G401 (cell line): ENCODE results near the gene EPX. TPM values are rescaled to one million over a fixed set of nuclear protein-coding genes. Genes with fewer than 3 reads are reported as not detected.
A peak's percentile ranks its signal among the peaks of the same experiment; 100 is the strongest.
"Not testable (repeated sequence)": the region's sequence is repeated elsewhere in the genome, so short reads cannot be mapped to it uniquely, and the experiment has no call there.

ENCODE experiments used
- DNase-seq: peaks from one replicate; pipeline ENCODE4 v3.0.0-alpha.2; 2015; ENCODE audit warnings: low spot score
- in situ Hi-C: cut with HindIII; loops from 2 replicates; pipeline ENCODE4 v1.10.0; 2016; ENCODE audit warnings: low sequenced_read_pairs, mixed read lengths
- total RNA-seq: library from RNA; depleted of rRNA; stranded (reverse); fragments of >200 nt; shearing (Covaris generic); gene quantifications from 2 replicates; pipeline ENCODE4 v1.2.3, GENCODE V29; 2014; rRNA removed

Gene EPX, protein sequence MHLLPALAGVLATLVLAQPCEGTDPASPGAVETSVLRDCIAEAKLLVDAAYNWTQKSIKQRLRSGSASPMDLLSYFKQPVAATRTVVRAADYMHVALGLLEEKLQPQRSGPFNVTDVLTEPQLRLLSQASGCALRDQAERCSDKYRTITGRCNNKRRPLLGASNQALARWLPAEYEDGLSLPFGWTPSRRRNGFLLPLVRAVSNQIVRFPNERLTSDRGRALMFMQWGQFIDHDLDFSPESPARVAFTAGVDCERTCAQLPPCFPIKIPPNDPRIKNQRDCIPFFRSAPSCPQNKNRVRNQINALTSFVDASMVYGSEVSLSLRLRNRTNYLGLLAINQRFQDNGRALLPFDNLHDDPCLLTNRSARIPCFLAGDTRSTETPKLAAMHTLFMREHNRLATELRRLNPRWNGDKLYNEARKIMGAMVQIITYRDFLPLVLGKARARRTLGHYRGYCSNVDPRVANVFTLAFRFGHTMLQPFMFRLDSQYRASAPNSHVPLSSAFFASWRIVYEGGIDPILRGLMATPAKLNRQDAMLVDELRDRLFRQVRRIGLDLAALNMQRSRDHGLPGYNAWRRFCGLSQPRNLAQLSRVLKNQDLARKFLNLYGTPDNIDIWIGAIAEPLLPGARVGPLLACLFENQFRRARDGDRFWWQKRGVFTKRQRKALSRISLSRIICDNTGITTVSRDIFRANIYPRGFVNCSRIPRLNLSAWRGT
- not detected in 2 replicates for total RNA-seq

DNA sequence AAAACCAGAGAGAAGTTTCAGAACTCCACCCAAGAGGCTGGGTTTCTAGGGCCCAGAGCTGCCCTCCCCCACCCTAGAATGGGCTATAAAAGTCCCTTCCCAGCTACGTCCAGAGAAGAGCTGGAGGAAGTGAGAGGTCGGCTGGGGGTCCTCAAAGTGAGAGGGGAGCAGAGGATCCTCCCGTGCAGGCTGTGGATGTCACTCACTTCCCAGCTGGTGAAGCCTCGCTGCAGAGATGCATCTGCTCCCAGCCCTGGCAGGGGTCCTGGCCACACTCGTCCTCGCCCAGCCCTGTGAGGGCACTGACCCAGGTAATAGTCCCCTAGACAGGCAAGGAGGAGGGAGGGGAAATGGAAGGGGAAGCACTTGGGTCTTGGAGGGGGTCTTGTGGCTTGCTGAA lies at the start of gene EPX:
TSS of gene EPX (plus strand) at position 115 of the 400 bp plus-strand sequence. CDS start at position 236, 121 bp downstream.
- in situ Hi-C loops = no loop called here
- no peak for DNase-seq

DNA sequence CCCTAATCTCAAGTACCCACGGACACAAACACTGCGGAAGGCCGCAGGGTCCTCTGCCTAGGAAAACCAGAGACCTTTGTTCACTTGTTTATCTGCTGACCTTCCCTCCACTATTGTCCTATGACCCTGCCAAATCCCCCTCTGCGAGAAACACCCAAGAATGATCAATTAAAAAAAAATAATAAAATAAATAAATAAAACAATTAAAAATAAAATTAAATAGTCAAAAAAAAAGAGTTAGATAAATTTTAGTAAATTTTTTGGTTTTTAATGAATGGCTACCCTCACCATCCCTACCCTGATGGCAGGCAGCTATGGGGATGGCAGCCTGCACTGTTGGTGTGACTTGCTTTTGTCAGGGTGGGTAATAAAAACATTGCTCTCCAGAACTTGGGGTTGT lies 49.2 kb upstream of the EPX start:
- in situ Hi-C loops, DNase-seq: not testable (repeated sequence)

DNA sequence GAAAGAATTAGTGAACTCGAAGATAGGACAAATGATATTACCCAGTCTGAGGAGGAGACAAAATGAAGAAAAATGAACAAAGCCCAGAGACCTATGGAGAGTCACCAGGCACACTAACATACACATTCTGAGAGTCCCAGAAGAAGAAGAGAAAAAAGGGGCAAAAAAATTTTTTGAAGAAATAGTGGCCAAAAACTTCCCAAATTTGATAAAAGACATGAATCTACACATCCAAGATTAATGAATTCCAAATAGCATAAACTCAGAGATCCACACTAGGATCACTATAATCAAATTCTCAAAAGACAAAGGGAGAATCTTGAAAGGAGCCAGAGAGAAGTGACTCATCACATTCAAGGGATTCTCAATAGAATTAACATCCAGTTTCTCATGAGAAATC lies 47.7 kb upstream of the EPX start:
- DNase-seq = no peak
- in situ Hi-C loops = no loop called here

DNA sequence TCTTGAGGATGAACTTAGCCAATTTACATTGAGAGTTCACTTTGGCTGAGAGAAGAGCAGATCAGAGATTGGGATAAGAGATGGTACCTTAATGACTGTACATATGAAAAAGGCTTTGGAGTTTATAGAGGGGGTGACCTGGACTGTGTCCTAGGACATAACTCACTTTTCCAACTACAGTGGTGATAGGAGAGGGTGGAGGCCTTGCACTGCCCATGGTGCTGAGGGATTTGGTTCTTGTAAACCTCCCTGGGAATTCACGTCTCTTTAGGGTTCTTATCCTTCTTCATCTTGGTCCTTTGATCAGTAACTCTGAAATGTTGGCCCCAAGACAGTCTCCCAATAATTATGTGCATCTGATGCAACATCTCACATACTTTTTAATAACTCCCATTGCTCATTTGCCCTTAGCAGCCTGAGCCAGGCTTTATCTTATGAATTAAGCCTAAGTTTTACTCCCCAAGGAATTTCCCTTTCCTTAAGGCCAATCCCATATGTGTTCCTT lies 44.5 kb upstream of the EPX start, which contains the start of gene OR4D1:
TSS of gene OR4D1 (plus strand) at position 455 of the 505 bp plus-strand sequence. CDS start 6,770 bp downstream, outside the sequence.
- no peak for DNase-seq
- in situ Hi-C loops = no loop called here

DNA sequence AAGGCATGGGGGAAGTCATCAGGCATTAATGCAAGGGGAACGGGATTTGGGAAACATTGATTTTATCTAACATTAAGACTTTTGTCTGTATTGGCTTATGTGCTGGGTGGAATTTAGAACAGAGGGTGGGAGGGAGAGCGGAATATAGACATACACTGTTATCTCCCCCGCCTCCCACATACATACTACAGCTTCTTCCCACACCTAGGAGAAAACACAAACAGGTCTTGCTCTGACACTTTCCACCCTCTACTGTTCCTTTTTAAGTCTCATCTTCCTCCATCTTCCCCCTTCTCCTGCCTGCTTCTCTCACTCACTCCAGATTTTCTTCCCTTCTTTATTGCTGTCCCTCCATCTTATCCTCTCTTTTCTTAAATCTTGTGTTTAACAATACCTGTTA lies 43.9 kb upstream of the EPX start:
- no peak for DNase-seq
- in situ Hi-C loops = no loop called here

DNA sequence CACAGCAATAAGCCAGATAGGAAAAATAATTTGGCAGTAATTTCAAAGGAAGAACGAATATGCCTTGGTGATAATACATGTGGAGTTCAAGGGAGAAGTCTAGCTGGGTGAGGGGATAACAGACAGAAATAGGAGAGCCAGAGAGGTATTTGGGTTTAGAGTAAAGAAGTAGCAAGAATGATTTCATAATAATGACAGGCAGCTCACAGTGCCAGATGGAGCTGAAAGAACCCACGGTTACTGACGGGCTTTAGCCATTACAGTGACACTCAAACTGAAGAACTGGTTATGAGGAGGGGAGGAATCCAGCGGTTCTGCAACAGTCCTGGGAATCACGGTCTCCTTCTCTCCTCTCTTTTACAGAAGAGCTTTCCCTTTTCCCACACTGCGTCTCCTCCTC lies 42.1 kb upstream of the EPX start:
- no peak for DNase-seq

DNA sequence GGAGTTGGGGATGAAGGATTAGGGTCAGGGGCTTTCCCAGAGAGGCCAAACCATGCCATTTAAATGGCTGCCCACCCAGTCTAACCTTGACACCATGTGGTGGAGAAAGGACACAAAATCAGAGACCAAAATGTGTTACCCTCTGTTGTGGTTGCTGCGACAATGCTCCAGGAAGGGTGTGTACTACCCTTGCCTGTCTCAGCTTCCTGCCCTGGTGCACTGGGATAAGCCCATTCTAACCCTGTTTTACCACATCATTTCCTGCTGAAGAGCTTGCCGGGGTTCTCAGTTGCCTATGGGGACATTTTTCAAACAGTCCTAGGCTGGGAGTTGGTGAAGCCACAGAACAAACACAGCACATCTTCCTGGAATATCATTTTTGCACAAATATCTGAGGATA lies 39.5 kb upstream of the EPX start:
- in situ Hi-C loops = no loop called here
- no peak for DNase-seq

More for the DNA sequence above, 42.1 kb upstream of the EPX start:
- in situ Hi-C loops = no loop called here

DNA sequence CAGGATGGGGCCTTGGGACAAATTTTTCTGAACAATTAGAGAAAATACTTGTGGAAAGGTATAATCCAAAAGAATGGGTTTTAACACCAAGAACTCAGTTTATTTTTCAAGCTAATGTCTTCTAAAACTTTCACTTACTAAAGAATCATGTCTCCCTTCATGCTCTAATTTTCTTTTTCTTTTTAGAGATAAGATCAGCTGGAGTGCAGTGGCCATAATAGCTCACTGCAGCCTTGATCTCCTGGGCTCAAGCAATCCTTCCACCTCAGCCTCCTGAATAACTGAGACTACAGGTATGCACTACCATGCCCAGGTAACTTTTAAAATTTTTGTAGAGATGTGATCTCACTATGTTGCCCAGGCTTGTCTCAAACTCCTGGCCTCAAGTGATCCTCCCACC lies 38.9 kb upstream of the EPX start:
- DNase-seq = no peak
- in situ Hi-C loops = no loop called here

DNA sequence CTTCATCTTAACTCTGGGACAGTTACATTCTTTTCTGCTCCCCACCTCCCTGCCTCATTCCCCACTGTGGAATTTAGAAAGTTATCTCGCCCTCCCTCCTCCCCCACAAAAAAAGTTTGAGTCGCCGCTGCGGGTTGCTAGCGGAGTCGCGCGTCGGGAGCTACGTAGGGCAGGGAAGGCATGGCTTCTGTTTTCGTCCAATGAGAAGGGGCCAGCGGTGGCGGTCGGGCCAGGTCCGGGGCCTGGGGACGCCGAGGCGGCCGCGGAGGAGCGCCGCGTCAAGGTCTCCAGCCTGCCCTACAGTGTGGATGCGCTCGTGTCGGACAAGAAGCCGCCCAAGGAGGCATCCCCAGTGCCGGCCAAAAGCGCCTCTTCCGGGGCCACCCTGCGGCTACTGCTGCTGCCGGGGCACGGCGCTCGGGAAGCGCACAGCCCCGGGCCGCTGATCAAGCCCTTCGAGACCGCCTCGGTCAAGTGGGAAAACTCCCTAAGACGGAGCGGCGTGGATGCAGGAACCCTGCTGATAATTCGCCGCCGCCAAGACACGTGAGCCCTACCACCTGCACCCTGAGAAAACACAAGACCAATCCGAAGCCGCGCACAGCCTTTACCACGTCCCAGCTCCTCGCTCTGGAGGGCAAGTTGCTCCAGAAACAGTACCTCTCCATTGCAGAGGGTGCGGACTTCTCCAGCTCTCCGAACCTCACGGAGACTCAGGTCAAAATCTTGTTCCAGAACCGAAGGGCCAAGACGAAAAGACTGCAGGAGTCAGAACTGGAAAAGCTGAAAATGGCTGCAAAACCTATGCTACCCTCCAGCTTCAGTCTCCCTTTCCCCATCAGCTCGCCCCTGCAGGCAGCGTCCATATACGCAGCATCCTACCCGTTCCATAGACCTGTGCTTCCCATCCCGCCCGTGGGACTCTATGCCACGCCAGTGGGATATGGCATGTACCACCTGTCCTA lies 35.4 kb upstream of the EPX start:
- peak; percentile 67 for DNase-seq
- in situ Hi-C loops = no loop called here

DNA sequence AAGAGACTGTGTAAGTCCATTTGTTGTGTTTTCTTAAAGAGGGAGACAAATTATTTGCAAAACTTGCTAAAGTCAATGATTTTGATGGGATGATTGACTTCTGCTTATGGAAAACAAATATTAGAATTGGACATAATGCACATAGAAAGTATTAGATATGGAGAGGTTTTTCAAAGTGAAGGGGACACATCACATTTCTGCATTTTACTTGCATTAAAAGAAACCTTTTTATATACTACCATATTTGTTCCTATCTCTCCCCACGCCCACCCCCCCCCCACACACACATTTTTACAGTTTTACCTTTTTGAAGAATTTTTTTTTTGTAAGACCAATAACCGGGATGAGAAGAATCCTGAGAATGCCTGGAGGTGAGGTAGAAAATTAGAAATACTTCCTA lies 34.3 kb upstream of the EPX start:
- in situ Hi-C loops = no loop called here
- DNase-seq = no peak

DNA sequence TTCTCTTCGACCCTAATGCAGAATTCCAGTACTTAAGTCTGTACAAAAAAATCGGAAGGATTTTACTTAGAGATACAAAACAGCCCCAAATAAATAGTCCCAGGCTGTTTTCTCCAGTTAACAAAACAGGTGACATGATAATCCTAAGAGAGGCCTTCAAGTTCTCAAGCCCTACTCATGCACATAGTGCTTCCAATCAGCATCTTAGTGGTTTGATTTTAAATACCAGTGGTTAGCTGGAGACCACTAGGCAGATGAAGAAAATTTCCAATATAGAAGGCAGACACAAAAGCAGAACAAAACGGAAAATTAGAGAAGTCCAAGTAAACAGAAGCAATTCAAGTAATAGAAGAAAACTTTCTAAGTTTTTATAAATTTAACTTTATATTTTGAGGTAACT lies 31.0 kb upstream of the EPX start:
- DNase-seq = no peak
- in situ Hi-C loops = no loop called here

DNA sequence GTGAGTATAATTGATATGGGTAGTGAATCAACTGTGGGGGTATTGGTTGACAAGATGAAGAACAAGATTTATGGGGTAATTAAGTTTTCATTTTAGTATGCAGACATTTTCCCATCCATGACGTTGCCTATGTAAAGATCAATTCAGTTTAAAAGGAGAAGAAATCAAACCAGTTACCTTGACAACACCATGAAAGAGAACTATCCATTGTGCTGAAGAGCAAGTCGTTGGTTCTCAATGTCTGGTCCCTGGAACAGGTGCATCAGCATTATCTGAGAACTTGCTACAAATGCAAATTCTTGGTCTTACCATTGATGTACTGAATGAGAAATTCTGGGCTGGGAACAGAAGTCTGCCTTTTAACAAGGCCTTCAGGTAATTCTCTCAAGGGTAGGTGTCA lies 26.5 kb upstream of the EPX start:
- no peak for DNase-seq
- in situ Hi-C loops = no loop called here

DNA sequence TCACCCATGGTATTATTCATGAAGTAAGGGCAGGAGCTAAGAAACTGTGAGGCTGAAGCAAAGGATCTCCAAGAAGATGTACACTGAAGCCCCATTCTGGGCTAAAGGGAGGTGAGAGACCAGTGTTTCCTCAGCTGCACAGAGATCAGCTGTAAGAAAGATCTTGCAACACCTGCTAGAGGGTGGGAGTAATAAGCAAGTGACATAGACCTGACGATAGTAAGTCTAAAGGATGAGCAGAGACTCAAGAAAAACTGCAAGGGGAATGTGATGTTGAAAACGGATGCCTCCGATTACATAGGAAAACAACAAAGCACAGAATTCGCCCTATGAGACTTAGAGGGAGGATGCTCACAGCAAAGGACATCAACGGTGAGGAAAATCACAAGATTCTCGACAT lies 25.8 kb upstream of the EPX start, which contains the start of gene OR4D2:
TSS of gene OR4D2 (plus strand) at position 301 of the 400 bp plus-strand sequence. CDS start 2,674 bp downstream, outside the sequence.
- in situ Hi-C loops = no loop called here
- DNase-seq = no peak

DNA sequence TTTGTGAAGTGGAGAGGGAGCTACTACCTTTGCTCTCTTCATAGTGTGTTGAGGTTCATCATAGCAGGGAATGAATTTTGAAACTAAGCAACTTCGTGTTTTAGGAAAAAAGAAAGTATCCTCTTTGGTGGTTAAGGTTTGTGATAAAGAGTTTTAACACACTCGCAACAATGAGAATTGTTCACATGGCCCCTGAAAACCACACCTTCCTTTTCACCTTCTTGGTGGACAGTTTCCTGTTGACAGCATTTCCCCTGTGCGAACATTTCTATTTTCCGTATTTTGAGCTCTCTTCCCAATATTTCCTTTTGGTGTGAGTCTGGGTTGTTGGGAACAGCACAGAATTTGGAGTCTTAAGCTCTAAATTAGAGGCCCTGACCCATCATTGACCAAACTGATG lies 21.9 kb upstream of the EPX start:
- in situ Hi-C loops = no loop called here
- no peak for DNase-seq

DNA sequence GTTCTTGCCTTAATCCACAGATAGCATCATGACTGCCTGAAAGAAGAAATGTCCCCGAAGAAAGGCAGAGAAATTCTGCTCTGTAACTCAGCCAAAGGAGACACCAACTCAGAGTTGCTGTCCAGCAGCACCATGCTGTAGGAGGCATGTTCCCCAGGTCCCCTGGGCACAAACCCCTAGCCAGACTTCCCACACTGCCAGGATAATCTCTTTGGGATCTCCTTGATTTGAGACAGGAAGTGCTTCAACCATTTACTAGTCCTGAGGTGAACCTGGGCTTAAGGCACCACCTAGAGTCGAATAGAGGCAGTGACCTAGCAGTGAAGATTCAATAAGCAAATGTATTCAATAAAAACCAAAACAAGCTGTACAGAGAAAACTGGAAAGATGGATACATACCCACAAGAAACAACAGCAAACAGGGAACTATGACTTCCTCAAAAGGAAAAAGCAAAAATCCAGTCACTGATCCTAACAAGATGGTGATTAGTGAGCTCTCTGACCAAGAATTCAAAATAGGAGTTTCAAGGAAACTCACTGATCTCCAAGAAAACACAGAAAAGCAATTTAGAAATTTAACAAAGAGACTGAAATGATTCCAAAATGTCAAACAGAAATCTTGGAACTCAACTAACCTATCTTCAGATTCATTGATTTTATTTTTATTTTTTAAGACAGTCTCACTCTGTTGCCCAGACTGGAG lies 20.0 kb upstream of the EPX start:
- in situ Hi-C loops = no loop called here
- DNase-seq = peak; percentile 27

DNA sequence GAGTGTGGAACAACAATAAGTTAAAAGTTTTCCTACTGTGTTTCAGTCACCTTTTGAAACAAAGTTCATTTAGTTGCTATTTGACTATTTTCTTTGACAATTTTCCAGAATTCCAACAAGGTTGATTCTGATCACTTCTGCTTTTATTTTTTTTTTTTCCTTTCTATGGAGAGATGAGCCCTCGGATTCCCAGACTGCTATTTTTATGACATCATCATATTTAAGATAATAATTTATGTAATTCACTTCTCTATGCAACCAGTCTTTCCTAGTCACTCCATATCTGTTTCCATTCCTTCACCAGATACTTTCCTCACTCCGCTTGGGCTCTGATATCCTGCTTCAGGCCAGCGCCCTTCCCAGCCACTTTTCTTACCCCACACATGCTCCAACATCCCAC lies 17.7 kb upstream of the EPX start:
- in situ Hi-C loops = no loop called here

DNA sequence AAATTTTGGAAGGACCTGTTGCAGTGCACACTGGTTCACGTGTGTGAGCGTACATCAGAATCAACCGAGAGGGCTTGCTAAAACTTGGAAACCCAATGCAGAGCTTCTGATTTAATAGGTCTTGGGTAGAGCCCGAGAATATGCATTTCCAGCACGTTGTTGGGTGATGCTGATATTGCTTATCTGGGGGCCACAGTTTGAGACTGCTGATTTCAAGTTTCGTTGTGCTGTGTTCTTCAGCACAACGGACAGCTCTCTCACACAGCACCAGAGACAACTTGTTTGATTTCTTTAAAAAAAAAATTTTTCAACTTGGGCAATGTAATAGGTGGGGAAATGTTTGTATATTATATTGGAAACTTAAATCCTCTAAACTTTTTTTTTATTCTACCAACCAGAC lies 16.3 kb upstream of the EPX start:
- no peak for DNase-seq
- in situ Hi-C loops = no loop called here

More for the DNA sequence above, 17.7 kb upstream of the EPX start:
- DNase-seq = no peak

DNA sequence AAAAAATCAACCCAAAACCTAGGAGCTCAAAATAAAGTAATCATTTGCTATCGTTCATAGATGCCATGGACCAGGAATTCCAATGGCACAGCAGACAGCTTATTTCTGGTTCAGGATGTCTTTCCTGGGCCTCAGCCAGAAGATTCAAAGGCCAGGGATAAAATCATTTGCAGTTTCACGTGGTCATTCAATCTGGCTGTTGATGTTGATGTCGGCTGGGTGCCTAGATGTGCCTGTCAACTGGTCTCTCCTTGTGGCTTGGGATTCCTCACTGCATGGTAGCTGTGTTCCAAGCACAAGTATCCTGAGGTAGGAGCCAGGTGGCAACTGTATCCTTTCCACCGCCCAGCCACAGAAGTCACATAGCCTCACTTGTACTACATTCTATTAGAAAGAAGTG lies 10.7 kb upstream of the EPX start:
- in situ Hi-C loops = no loop called here
- DNase-seq = peak; percentile 80

DNA sequence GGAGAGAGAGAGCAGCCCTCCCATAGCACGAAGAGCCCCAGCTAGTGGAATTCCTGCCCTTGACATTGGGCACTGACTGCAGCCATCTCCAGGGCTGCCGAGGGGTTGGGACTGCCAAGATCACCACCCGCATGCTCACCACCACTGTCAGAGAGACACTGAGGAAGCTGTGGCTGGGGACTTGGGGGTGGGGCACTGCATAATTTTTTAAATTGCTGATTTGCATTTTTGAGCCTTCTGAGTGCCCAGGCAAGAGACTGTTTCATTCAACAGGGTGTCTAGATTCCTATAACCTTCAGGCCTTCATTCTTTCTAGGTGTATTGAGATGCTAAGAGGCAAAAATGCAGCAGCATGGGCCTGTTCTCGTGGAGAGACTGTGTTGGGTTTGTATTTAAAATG lies 9.0 kb upstream of the EPX start:
- DNase-seq = no peak
- in situ Hi-C loops = no loop called here
